MG63 (cell line): Measurements from ENCODE around the gene TIAL1. TPM values are rescaled to one million over a fixed set of nuclear protein-coding genes. Genes with fewer than 3 reads are reported as not detected.
A peak's percentile ranks its signal among the peaks of the same experiment; 100 is the strongest.

Source experiments
- DNase-seq: peaks from one replicate; pipeline ENCODE4 v3.0.0-alpha.2; 2020
- H3K27me3 ChIP-seq: fragments of 250-450 bp; sonication (Bioruptor Pico); 2 replicates; pipeline ENCODE4 v1.5.1; 2020; ENCODE audit warnings: mild to moderate bottlenecking, moderate library complexity
- H3K36me3 ChIP-seq: fragments of 250-450 bp; sonication (Bioruptor Pico); 2 replicates; pipeline ENCODE4 v1.5.1; 2020; ENCODE audit warnings: mild to moderate bottlenecking, moderate library complexity
- H3K4me3 ChIP-seq: fragments of 250-450 bp; sonication (Bioruptor Pico); 2 replicates; pipeline ENCODE4 v1.5.1; 2020; ENCODE audit warnings: mild to moderate bottlenecking, moderate library complexity
- H3K9me3 ChIP-seq: fragments of 250-450 bp; sonication (Bioruptor Pico); 2 replicates; pipeline ENCODE4 v1.5.1; 2020; ENCODE audit warnings: mild to moderate bottlenecking, moderate library complexity
- total RNA-seq: library from RNA; depleted of rRNA; stranded (reverse); fragments of >200 nt; shearing (Covaris generic); gene quantifications from 2 replicates; pipeline ENCODE4 v1.2.3, GENCODE V29; 2014; ENCODE audit warnings: low replicate concordance; rRNA removed

Gene TIAL1
- 29.2 and 30.7 TPM in 2 replicates for total RNA-seq

GRCh38 chr10:119596537-119597404 is at the start of gene TIAL1:
Gene TIAL1 (minus strand): TSS chr10:119596964. CDS start chr10:119596465, 499 bp downstream.
- peak within 1 kb of the TSS; percentile 88 for H3K4me3 ChIP-seq
- peak; percentile 99 for DNase-seq
- H3K9me3 ChIP-seq, result no peaks in the 10 kb centered on the region
- peaks cover 18% of the 10 kb centered on the region for H3K36me3 ChIP-seq
- no peaks in the 10 kb centered on the region for H3K27me3 ChIP-seq

GRCh38 chr10:119644994-119645393 is 48.2 kb upstream of the TIAL1 start:
- H3K4me3 ChIP-seq, result no peak overlapping the region
- no peaks in the 10 kb centered on the region for H3K36me3 ChIP-seq
- H3K27me3 ChIP-seq, result no peaks in the 10 kb centered on the region
- H3K9me3 ChIP-seq, result no peaks in the 10 kb centered on the region
- no peak for DNase-seq

GRCh38 chr10:119644205-119644814 is 47.5 kb upstream of the TIAL1 start:
- Histone ChIP-seq H3K9me3 (no peaks in the 10 kb centered on the region), H3K36me3 (no peaks in the 10 kb centered on the region), H3K27me3 (no peaks in the 10 kb centered on the region), H3K4me3 (no peak overlapping the region)
- DNase-seq, result no peak

- DNase-seq, result peak; percentile 43
- Histone ChIP-seq H3K36me3 (no peaks in the 10 kb centered on the region), H3K9me3 (no peaks in the 10 kb centered on the region), H3K4me3 (no peak overlapping the region), H3K27me3 (no peaks in the 10 kb centered on the region)
These were observed 46.8 kb upstream of the TIAL1 start for GRCh38 chr10:119643306-119644204.

GRCh38 chr10:119642556-119643111 is 45.9 kb upstream of the TIAL1 start:
- Histone ChIP-seq H3K9me3 (no peaks in the 10 kb centered on the region), H3K27me3 (no peaks in the 10 kb centered on the region), H3K4me3 (no peak overlapping the region), H3K36me3 (no peaks in the 10 kb centered on the region)
- DNase-seq, result no peak

- Histone ChIP-seq H3K4me3 (no peak overlapping the region), H3K9me3 (no peaks in the 10 kb centered on the region), H3K36me3 (no peaks in the 10 kb centered on the region), H3K27me3 (no peaks in the 10 kb centered on the region)
- no peak for DNase-seq
These were observed 44.2 kb upstream of the TIAL1 start for GRCh38 chr10:119640875-119641526.

GRCh38 chr10:119640384-119640783 is 43.6 kb upstream of the TIAL1 start:
- Histone ChIP-seq H3K36me3 (no peaks in the 10 kb centered on the region), H3K27me3 (no peaks in the 10 kb centered on the region), H3K9me3 (no peaks in the 10 kb centered on the region), H3K4me3 (no peak overlapping the region)
- no peak for DNase-seq

- no peaks in the 10 kb centered on the region for H3K36me3 ChIP-seq
- no peak for DNase-seq
- H3K9me3 ChIP-seq, result no peaks in the 10 kb centered on the region
- no peaks in the 10 kb centered on the region for H3K27me3 ChIP-seq
- H3K4me3 ChIP-seq, result no peak overlapping the region
These were observed 42.2 kb upstream of the TIAL1 start for GRCh38 chr10:119638982-119639381.

- Histone ChIP-seq H3K27me3 (no peaks in the 10 kb centered on the region), H3K4me3 (no peak overlapping the region)
These were observed 40.9 kb upstream of the TIAL1 start for GRCh38 chr10:119637631-119638030.

GRCh38 chr10:119634219-119634544 is 37.4 kb upstream of the TIAL1 start:
- Histone ChIP-seq H3K27me3 (no peaks in the 10 kb centered on the region), H3K9me3 (no peaks in the 10 kb centered on the region), H3K36me3 (no peaks in the 10 kb centered on the region), H3K4me3 (no peak overlapping the region)
- DNase-seq, result no peak

More at GRCh38 chr10:119637631-119638030, 40.9 kb upstream of the TIAL1 start:
- DNase-seq, result no peak
- H3K36me3 ChIP-seq, result no peaks in the 10 kb centered on the region
- H3K9me3 ChIP-seq, result no peaks in the 10 kb centered on the region

GRCh38 chr10:119633538-119634218 is 36.9 kb upstream of the TIAL1 start:
- Histone ChIP-seq H3K27me3 (no peaks in the 10 kb centered on the region), H3K36me3 (no peaks in the 10 kb centered on the region), H3K4me3 (no peak overlapping the region), H3K9me3 (no peaks in the 10 kb centered on the region)
- DNase-seq, result no peak

GRCh38 chr10:119630300-119630699 is 33.5 kb upstream of the TIAL1 start:
- DNase-seq, result no peak
- Histone ChIP-seq H3K36me3 (no peaks in the 10 kb centered on the region), H3K4me3 (no peak overlapping the region), H3K9me3 (no peaks in the 10 kb centered on the region), H3K27me3 (no peaks in the 10 kb centered on the region)

- Histone ChIP-seq H3K36me3 (no peaks in the 10 kb centered on the region), H3K9me3 (no peaks in the 10 kb centered on the region), H3K4me3 (no peak overlapping the region), H3K27me3 (no peaks in the 10 kb centered on the region)
- DNase-seq, result no peak
These were observed 29.0 kb upstream of the TIAL1 start for GRCh38 chr10:119625570-119626280.

GRCh38 chr10:119621078-119621384 is 24.3 kb upstream of the TIAL1 start:
- Histone ChIP-seq H3K4me3 (no peak overlapping the region), H3K36me3 (no peaks in the 10 kb centered on the region), H3K9me3 (no peaks in the 10 kb centered on the region), H3K27me3 (no peaks in the 10 kb centered on the region)
- DNase-seq, result no peak

- H3K27me3 ChIP-seq, result no peaks in the 10 kb centered on the region
- peak; percentile 36 for DNase-seq
- no peaks in the 10 kb centered on the region for H3K36me3 ChIP-seq
- H3K4me3 ChIP-seq, result no peak overlapping the region
- H3K9me3 ChIP-seq, result no peaks in the 10 kb centered on the region
These were observed 23.7 kb upstream of the TIAL1 start for GRCh38 chr10:119620241-119621077.
